Spleen (tissue), 7 donors: ENCODE measurements around the gene EIF4H.

Experiments
- CTCF ChIP-seq, 11 experiments: fragments of 200-600 bp in 7 of 11; fragments of 450-650 bp in 4 of 11; sonication (generic) in 4 of 11; IDR thresholded peaks in 8 of 11; conservative IDR thresholded peaks in 3 of 11; 1 replicate in 7 of 11; 2 replicates in 4 of 11; pipeline versions ENCODE4 v1.4.0 to v1.8.0; 2016 to 2021; ENCODE audit warnings: antibody characterized with exemption in 11 of 11, inconsistent platforms in 4 of 11, mild to moderate bottlenecking in 1 of 11
- POLR2A ChIP-seq, 3 donors: fragments of 450-650 bp; IDR thresholded peaks; one replicate each; pipeline ENCODE4 v1.5.1; 2017; ENCODE audit warnings: antibody characterized with exemption in 3 of 3, mild to moderate bottlenecking in 1 of 3
- POLR2AphosphoS5 ChIP-seq, 3 donors: sonication (generic); formaldehyde crosslinking; IDR thresholded peaks; one replicate each; pipeline ENCODE4 v1.5.1; 2017; ENCODE audit warnings: antibody characterized with exemption in 3 of 3
- donor health status: DM: no; HTN: no; CAD: no; lungs with moderate emphysema.
- donor health status: DM: no; HTN: no; CAD: no.
- donor health status: DM: no; HTN: no; CAD: no.

GRCh38 chr7:74242122-74242443 is 67.9 kb downstream of the EIF4H start:
- TF ChIP-seq CTCF (IDR thresholded peaks at IDR 0.05 in 8 of 11, conservative IDR thresholded peaks at IDR 0.05 in 3 of 11) (no peak), POLR2AphosphoS5 (IDR thresholded peaks at IDR 0.05) (no peak), POLR2A (IDR thresholded peaks at IDR 0.05) (no peak)
